ENCODE measurements around the gene NPW.

DNA sequence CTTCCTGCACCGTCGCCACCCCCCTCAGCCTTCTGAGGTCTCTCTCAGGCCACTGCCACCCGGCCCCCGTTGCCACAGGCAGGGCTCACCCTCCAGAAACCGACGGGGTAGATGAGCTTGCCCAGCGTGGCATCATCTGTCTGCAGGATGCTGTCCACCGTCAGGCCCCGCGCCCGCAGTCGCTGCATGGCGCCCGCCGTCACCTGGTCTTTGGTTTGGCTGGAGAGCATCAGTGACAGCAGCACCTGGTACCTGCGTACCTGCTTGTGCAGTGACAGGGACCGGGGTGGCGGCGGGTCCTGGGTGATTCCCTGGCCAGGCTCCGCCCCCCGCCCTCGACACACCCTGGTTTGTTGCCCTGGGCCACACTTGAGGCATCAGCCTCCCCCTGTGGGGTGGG, 25.0 kb downstream of the NPW start:
- TF ChIP-seq CTCF (IDR thresholded peaks at IDR 0.05) (no peak), POLR2A (IDR thresholded peaks at IDR 0.05) (no peak)
